ENCODE results near the gene PTGDR2.

The PTGDR2 gene

GRCh38 chr11:60858731-60859464 is 3.1 kb upstream of the PTGDR2 start:
- DNase-seq (ENCODE audit: low read depth in 2 of 2) = no peak

DNA sequence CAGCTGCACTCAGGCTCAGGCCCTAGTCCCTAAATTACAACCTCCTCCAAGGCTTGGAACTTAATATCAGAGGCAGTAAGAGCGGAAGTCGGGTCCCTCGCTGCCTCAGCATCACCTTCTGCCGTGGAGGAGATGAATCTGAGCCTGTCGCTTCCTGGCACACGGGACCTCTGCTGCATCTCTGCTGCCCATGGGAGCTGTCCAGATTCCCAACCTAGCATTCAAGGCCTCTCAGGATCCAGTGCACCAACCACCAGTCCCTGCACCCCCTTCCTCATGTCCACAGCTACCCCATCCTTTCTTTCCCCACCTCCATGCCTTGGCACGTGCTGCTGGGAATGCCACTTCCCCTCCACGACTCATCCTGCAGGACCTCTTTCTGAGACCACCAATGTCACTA is 2.5 kb upstream of the PTGDR2 start:
- DNase-seq (ENCODE audit: low read depth in 2 of 2) = no peak

- DNase-seq (ENCODE audit: low read depth in 2 of 2) = no peak
These were observed 1.9 kb upstream of the PTGDR2 start for GRCh38 chr11:60857378-60858232.

GRCh38 chr11:60854847-60855725 is 664 bp downstream of the PTGDR2 start:
- no peak for DNase-seq (ENCODE audit: low read depth in 2 of 2)

DNA sequence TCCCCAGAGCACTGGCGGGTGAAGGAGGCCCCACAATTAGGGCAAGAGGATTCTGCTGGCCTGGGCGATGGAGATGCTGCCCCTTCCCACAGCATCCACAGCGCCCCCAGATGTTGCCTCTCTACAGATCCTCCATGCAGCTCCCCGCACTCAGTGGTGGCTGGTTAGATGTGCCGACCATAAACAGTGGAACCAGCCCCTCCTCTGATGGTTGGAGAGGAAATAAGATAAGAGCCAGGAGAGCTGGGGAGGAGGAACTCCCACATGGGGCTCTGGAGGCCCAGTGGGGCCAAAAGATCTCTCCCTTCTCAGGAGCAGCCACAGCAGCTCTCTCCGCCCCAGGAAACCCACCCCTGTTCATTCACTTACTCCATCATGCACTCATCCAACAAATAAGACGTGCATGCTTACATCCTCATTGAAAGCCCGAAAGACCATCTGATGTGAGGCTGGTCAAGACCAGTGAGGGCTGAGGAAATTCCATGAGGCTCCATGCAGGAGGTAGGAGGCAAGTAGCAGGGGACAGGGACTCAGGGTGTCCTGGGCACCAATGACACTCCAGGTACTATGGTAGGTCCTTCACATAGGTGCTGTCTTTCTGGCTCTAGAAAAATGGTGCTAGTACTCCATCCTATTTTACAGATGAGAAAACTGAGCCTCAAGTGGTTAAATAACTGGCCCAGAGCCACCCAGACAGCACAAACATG is 1.5 kb downstream of the PTGDR2 start:
- no peak for DNase-seq (ENCODE audit: low read depth in 2 of 2)

DNA sequence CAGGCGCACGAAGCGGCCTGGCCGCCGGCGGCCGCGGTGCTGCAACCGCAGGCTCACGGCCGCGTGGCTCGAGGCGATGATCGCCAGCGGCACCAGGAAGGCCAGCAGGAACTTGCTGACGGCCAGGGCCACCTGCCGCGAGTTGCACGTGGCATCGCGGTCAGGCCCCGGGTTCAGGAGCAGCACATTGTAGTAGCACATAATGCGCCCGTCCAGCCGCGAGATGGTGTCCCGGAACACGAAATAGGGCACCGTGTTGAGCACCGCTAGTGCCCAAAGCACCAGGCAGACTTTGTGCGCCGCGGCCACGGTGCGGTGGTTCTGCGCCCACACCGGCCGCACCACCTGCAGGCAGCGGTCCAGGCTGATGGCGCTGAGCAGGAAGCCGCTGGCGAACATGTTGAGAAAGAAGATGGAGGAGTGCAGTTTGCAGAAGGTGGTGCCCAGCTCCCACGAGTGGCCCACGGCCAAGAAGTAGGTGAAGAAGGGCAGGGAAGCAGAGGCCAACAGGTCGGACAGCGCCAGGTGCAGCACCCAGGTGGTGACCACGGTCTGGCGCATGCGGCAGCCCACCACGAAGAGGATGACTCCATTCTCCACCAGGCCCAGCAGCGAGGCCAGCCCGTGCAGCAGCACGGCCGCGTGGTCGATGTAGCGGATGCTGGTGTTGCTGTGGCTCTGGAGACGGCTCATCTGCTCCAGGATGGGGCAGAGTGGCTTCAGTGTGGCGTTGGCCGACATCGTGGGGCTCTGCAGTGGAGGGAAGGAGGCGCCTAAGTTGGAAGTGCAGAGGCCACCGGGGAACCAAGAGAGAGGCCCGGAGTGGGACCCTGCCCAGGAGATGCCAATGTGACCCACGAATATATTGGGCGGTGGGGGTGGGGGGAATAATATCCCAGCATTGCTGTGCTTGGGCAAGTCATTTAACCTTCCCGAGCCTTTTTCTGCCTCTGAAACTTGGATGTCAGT is 2.5 kb downstream of the PTGDR2 start:
- no peak for DNase-seq (ENCODE audit: low read depth in 2 of 2)

GRCh38 chr11:60852117-60852981 is 3.4 kb downstream of the PTGDR2 start:
- DNase-seq (ENCODE audit: low read depth in 2 of 2) = no peak

- DNase-seq (ENCODE audit: low read depth in 2 of 2) = no peak
These were observed 4.2 kb downstream of the PTGDR2 start for GRCh38 chr11:60851327-60852104.

- no peak for DNase-seq (ENCODE audit: low read depth in 2 of 2)
These were observed 5.9 kb downstream of the PTGDR2 start for GRCh38 chr11:60849641-60850520.

GRCh38 chr11:60848714-60849151 is 7.0 kb downstream of the PTGDR2 start:
- DNase-seq (ENCODE audit: low read depth in 2 of 2) = no peak

- no peak for DNase-seq (ENCODE audit: low read depth in 2 of 2)
These were observed 7.9 kb downstream of the PTGDR2 start for GRCh38 chr11:60847896-60848295.

DNA sequence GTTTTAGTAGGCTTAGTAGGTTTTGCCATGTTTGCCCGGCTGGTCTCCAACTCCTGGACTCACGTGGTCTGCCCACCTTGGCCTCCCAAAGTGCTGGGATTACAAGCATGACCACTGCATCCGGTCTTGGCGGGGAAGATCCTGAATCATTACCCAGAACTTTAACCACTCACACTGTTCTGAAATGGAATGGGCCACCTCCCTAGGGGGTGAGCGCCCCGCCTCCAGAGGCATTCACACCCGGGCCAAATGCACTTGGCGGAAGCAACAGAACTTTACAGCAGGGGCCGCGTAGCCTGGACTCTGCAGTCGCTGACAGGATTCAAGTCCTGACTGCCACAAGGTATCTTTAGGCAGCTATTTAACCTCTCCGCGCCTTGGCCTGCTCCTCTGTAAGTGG is 8.5 kb downstream of the PTGDR2 start:
- DNase-seq (ENCODE audit: low read depth in 2 of 2) = no peak

- no peak for DNase-seq (ENCODE audit: low read depth in 2 of 2)
These were observed 10.4 kb downstream of the PTGDR2 start for GRCh38 chr11:60845338-60845737.

DNA sequence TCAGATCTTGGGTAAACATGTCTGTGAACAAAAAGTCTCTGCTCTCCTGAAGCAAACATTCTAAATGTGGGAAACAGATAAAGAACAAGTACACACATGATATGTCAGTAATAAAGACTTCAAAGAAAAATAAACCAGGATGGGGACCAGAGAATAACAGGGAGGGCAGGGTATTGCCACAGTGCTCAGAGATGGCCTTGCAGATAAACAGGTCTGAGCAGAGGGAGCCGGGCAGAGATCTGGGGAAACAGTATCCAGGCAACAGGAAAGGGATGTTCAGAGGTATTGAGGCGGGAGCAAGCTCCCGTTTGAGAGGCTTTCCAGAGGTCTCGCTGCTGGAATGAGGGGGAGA is 10.9 kb downstream of the PTGDR2 start:
- no peak for DNase-seq (ENCODE audit: low read depth in 2 of 2)

DNA sequence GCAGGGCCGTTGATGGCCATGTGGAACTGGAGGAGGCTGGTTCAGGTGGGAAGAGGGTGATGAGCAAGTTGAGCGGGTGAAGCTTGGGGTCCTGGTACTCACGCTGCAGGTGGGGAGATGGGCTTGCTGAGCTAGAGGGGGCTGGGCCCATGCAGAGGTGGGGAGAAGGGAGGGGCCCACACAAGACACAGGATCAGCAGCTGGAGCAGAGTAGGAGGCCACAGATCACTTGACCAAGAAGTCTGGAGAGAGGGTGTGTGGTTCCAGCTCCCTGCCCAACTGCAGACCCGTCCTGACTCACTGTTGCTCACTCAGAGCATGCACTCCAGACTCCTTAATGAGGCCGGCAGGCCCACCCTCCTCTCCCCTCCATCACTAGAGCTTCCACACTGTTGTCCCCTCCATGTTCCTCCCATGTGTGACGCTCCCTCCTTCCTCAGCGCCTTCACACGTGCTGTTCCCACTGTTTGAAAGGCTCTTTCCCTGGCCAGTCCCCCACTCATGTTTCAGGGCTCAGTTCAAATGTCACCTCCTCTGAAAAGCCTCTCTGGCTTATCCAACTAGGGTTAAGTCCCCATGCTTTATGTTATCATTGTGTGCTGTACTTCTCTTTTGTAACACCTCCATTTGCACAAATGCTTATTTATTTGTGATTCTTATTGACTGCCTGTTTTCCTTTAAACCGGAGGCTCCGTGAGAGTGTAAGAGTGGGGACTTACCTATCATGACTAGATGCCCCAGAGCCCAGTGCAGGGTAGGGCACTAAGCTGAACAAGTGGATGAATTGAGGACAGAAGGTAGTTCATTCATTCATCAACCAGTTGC is 11.5 kb downstream of the PTGDR2 start:
- DNase-seq (ENCODE audit: low read depth in 2 of 2) = no peak

Data from fibroblast of skin of left quadriceps (primary cell).